Right atrium auricular region (tissue), 2 donors: ENCODE results near the gene CMTM8. TPM values are rescaled to one million over a fixed set of nuclear protein-coding genes. Genes with fewer than 3 reads are reported as not detected.

Source experiments
- DNase-seq: peaks from one replicate; pipeline ENCODE4 v3.0.0-alpha.2; 2019; ENCODE audit warnings: low spot score
- H3K27ac ChIP-seq, 2 donors: fragments of 200-600 bp; sonication (generic); 1 replicate in 1 of 2; 2 replicates in 1 of 2; pipeline ENCODE4 v1.5.1; 2016 to 2019
- H3K27me3 ChIP-seq, 2 donors: fragments of 200-600 bp; sonication (generic); one replicate each; pipeline versions ENCODE4 v1.5.1 to v1.6.0; 2017 to 2019
- H3K36me3 ChIP-seq: fragments of 200-600 bp; sonication (generic); one replicate; pipeline ENCODE4 v1.5.1; 2016
- H3K4me1 ChIP-seq, 2 donors: fragments of 200-600 bp; sonication (generic); one replicate each; pipeline versions ENCODE4 v1.5.1 to v1.6.0; 2017 to 2019
- H3K4me3 ChIP-seq, 2 donors: fragments of 200-600 bp; sonication (generic); 1 replicate in 1 of 2; 2 replicates in 1 of 2; pipeline ENCODE4 v1.5.1; 2017 to 2019; ENCODE audit warnings: mild to moderate bottlenecking in 1 of 2, moderate library complexity in 1 of 2
- H3K9me3 ChIP-seq, 2 donors: fragments of 200-600 bp; sonication (generic); one replicate each; pipeline ENCODE4 v1.5.1; 2019
- total RNA-seq, 2 donors: library from RNA; depleted of rRNA; stranded (reverse); fragments of >200 nt; gene quantifications; one replicate each; pipeline ENCODE4 v1.1.0, GENCODE V29; 2016
- TF ChIP-seq, protein P1 (sequence below), 2 donors: fragments of 200-600 bp; sonication (generic); IDR thresholded peaks; one replicate each; pipeline ENCODE4 v1.5.1; 2019; ENCODE audit warnings: antibody characterized with exemption in 2 of 2

Gene CMTM8
- total RNA-seq, 2 donors from 2014 or later = 3.1 to 7.1 TPM

GRCh38 chr3:32310918-32311839, 72.7 kb downstream of the CMTM8 start:
- Histone ChIP-seq H3K4me3 (no peak overlapping the region), H3K27me3 (no peaks in the 10 kb centered on the region), H3K27ac (no peak overlapping the region), H3K9me3 (no peaks in the 10 kb centered on the region), H3K36me3 (no peaks in the 10 kb centered on the region), H3K4me1 (no peaks in the 10 kb centered on the region)
- TF ChIP-seq, protein P1, sequence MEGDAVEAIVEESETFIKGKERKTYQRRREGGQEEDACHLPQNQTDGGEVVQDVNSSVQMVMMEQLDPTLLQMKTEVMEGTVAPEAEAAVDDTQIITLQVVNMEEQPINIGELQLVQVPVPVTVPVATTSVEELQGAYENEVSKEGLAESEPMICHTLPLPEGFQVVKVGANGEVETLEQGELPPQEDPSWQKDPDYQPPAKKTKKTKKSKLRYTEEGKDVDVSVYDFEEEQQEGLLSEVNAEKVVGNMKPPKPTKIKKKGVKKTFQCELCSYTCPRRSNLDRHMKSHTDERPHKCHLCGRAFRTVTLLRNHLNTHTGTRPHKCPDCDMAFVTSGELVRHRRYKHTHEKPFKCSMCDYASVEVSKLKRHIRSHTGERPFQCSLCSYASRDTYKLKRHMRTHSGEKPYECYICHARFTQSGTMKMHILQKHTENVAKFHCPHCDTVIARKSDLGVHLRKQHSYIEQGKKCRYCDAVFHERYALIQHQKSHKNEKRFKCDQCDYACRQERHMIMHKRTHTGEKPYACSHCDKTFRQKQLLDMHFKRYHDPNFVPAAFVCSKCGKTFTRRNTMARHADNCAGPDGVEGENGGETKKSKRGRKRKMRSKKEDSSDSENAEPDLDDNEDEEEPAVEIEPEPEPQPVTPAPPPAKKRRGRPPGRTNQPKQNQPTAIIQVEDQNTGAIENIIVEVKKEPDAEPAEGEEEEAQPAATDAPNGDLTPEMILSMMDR (IDR thresholded peaks at IDR 0.05) = no peak
- no peak for DNase-seq

DNA sequence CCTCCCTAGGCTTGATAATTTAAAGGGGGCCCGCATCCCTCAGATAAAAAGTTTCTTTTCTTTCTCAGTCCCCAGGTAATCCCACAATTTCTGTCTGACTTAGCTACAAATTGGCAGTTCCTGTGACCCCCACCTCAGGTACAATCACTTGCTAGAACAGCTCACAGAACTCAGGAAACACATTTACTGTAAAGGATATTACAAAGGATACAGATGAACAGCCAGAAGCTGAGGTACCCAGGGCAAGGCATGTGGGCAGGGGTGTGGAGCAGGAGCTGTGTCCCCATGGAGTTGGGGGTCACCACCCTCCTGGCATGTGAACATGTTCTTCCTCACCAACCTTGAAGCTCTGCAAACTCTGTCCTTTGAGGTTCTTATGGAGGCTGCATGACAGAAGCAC, 73.8 kb downstream of the CMTM8 start:
- TF ChIP-seq, protein P1 (IDR thresholded peaks at IDR 0.05) = no peak
- no peak for DNase-seq
- H3K4me3 ChIP-seq = no peak overlapping the region

GRCh38 chr3:32313169-32313568, 74.7 kb downstream of the CMTM8 start:
- H3K4me1 ChIP-seq = no peaks in the 10 kb centered on the region
- H3K9me3 ChIP-seq = no peaks in the 10 kb centered on the region
- TF ChIP-seq, protein P1 (IDR thresholded peaks at IDR 0.05) = no peak
- no peak for DNase-seq
- H3K27ac ChIP-seq = no peak overlapping the region
- H3K27me3 ChIP-seq = no peaks in the 10 kb centered on the region
- no peak overlapping the region for H3K4me3 ChIP-seq
- H3K36me3 ChIP-seq = no peaks in the 10 kb centered on the region

More for the DNA sequence above, 73.8 kb downstream of the CMTM8 start:
- Histone ChIP-seq H3K27ac (no peak overlapping the region), H3K4me1 (no peaks in the 10 kb centered on the region), H3K27me3 (no peaks in the 10 kb centered on the region), H3K36me3 (no peaks in the 10 kb centered on the region), H3K9me3 (no peaks in the 10 kb centered on the region)

DNA sequence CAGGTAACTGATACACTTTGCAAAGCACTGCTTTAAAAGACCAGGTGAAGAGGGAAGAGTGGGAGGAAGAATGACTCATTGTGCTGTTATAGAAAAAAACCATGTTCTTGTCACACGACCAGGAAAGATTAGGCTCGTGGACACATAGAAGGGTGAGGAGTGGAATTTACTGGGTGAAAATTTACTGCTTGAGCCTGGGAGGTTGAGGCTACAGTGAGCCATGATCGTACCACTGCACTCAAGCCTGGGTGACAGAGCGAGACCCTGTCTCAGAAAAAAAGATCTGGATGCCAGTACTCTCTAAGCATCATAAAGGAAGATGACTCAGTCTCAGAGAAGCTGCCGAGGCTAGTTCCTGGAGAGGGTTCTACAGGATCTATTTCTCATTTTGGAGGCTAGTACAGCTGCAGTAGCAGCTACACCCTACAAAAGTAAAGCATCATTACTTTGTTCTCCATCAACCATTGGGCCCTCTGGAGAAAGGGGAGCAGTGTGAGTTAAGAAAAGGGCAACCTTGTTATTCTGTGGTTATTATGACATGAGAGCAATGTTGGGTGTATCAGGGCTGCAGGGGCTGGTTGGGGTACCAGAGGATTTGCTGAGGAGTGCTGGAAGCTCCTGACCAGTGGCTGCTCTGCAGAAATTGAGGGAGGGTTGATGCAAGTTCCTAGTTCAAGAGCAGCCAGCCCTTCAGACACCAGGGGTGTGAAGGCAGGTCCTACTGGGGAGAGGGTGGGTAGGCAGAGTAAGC, 75.4 kb downstream of the CMTM8 start:
- H3K4me1 ChIP-seq = no peaks in the 10 kb centered on the region
- H3K36me3 ChIP-seq = no peaks in the 10 kb centered on the region
- H3K4me3 ChIP-seq = no peak overlapping the region
- H3K27ac ChIP-seq = no peak overlapping the region
- no peaks in the 10 kb centered on the region for H3K27me3 ChIP-seq
- no peak for DNase-seq
- no peaks in the 10 kb centered on the region for H3K9me3 ChIP-seq
- TF ChIP-seq, protein P1 (IDR thresholded peaks at IDR 0.05) = no peak

GRCh38 chr3:32315441-32315840, 77.0 kb downstream of the CMTM8 start:
- Histone ChIP-seq H3K4me1 (peaks cover 0 to 3% of the 10 kb centered on the region in 2 donors), H3K9me3 (no peaks in the 10 kb centered on the region), H3K4me3 (no peak overlapping the region), H3K27me3 (no peaks in the 10 kb centered on the region), H3K27ac (no peak overlapping the region), H3K36me3 (no peaks in the 10 kb centered on the region)
- TF ChIP-seq, protein P1 (IDR thresholded peaks at IDR 0.05) = no peak
- DNase-seq = no peak
